Measurements from ENCODE around the gene NEK4. TPM values are rescaled to one million over a fixed set of nuclear protein-coding genes. Genes with fewer than 3 reads are reported as not detected.

Gene NEK4
- total RNA-seq, 1 experiment from 2014 or later = 40.5 TPM

GRCh38 chr3:52774901-52775864, 4.4 kb upstream of the NEK4 start:
- H3K27me3 Mint-ChIP-seq (ENCODE audit: insufficient read depth, unreplicated experiment) = no peaks in the 10 kb centered on the region
- H3K36me3 Mint-ChIP-seq (ENCODE audit: insufficient read depth, unreplicated experiment) = no peaks in the 10 kb centered on the region
- peaks cover 26% of the 10 kb centered on the region for H3K4me1 Mint-ChIP-seq (ENCODE audit: low read depth, unreplicated experiment)
- ChIA-PET POLR2A (no interaction called here), CTCF (interaction anchor here (1.0 to 1.7 kb wide), 2 partner anchors 10 to 17 kb away, joined by 6 to 7 read pairs; no protein-coding TSS in a partner anchor)
- H3K27ac Mint-ChIP-seq (ENCODE audit: unreplicated experiment) = peak overlapping the region; percentile 81
- H3K9me3 Mint-ChIP-seq (ENCODE audit: unreplicated experiment) = no peaks in the 10 kb centered on the region
- intact Hi-C loops (cut with micrococcal nuclease; ENCODE audit: unreplicated experiment) = no loop called here
- no TSS peak for BruUV-seq (replicated peaks)
- DNase-seq = peak; percentile 66 to 79
- Histone ChIP-seq H3K4me3 (ENCODE audit: low read depth, low read length) (no peak overlapping the region), H3K4me1 (peaks cover 26% of the 10 kb centered on the region), H3K9me3 (no peaks in the 10 kb centered on the region), H3K36me3 (ENCODE audit: control insufficient read depth, insufficient read depth, low read length) (no peaks in the 10 kb centered on the region), H3K27me3 (replicated peaks; ENCODE audit: control insufficient read depth, insufficient read depth, low read length) (no peaks in the 10 kb centered on the region)
- H3K4me3 Mint-ChIP-seq (ENCODE audit: unreplicated experiment) = peak overlapping the region; percentile 47
- no peak for TF ChIP-seq CTCF (IDR thresholded peaks at IDR 0.05; ENCODE audit: insufficient read depth in 1 of 2, low read depth in 1 of 2, low read length in 1 of 2, severe bottlenecking in 1 of 2, unreplicated experiment in 1 of 2)

- ChIA-PET CTCF (no interaction called here), POLR2A (no interaction called here)
- H3K4me3 ChIP-seq (ENCODE audit: low read depth, low read length) = no peak overlapping the region
- no TSS peak for BruUV-seq (replicated peaks)
- H3K27me3 ChIP-seq (replicated peaks; ENCODE audit: control insufficient read depth, insufficient read depth, low read length) = no peaks in the 10 kb centered on the region
- no peaks in the 10 kb centered on the region for H3K9me3 ChIP-seq
- no peaks in the 10 kb centered on the region for H3K36me3 Mint-ChIP-seq (ENCODE audit: insufficient read depth, unreplicated experiment)
- intact Hi-C loops (cut with micrococcal nuclease; ENCODE audit: unreplicated experiment) = no loop called here
- DNase-seq = no peak
- H3K27ac Mint-ChIP-seq (ENCODE audit: unreplicated experiment) = peak overlapping the region; percentile 52
- H3K4me3 Mint-ChIP-seq (ENCODE audit: unreplicated experiment) = no peak overlapping the region
- peaks cover 26% of the 10 kb centered on the region for H3K4me1 ChIP-seq
- H3K9me3 Mint-ChIP-seq (ENCODE audit: unreplicated experiment) = no peaks in the 10 kb centered on the region
- peaks cover 35% of the 10 kb centered on the region for H3K4me1 Mint-ChIP-seq (ENCODE audit: low read depth, unreplicated experiment)
- TF ChIP-seq CTCF (IDR thresholded peaks at IDR 0.05; ENCODE audit: insufficient read depth in 1 of 2, low read depth in 1 of 2, low read length in 1 of 2, severe bottlenecking in 1 of 2, unreplicated experiment in 1 of 2) = no peak
- H3K36me3 ChIP-seq (ENCODE audit: control insufficient read depth, insufficient read depth, low read length) = no peaks in the 10 kb centered on the region
- H3K27me3 Mint-ChIP-seq (ENCODE audit: insufficient read depth, unreplicated experiment) = no peaks in the 10 kb centered on the region
Observed at GRCh38 chr3:52774066-52774713, 3.5 kb upstream of the NEK4 start.

DNA sequence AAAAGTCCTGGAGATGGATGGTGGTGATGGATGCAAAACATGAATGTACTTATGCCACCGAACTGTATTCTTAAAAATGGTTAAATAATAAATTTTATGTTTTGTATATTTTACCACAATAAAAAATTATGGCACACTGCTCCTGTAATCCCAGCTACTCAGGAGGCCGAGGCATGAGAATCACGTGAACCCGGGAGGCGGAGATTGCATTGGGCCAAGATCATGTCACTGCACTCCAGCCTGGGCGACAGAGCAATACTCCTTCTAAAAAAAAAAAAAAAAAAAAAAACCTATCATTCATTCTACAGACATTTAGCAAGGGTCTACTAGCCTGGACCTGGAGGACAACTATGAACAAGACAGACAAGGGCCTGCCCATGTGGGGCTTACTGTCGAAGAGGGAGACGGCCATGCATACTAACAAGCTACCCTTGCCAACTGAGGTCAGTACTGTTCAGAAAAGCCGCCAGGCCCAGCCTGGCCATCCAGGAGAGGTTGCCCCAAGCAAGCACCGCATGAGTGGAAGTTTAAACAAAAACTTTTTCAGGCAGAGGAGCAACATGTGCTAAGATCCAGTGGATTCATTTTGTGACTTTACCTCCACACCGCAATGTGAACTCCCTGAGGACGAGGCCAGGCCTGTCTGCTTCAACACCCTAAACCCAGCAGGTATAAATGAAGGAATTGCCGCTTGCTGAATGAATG, 2.8 kb upstream of the NEK4 start:
- peaks cover 26% of the 10 kb centered on the region for H3K4me1 ChIP-seq
- TF ChIP-seq CTCF (IDR thresholded peaks at IDR 0.05; ENCODE audit: insufficient read depth in 1 of 2, low read depth in 1 of 2, low read length in 1 of 2, severe bottlenecking in 1 of 2, unreplicated experiment in 1 of 2) = no peak
- DNase-seq = no peak

More for the DNA sequence above, 2.8 kb upstream of the NEK4 start:
- H3K27me3 Mint-ChIP-seq (ENCODE audit: insufficient read depth, unreplicated experiment) = no peaks in the 10 kb centered on the region
- CTCF ChIA-PET = interaction anchor here (0.6 kb wide), 1 partner anchor 81 kb away, joined by 4 read pairs; no protein-coding TSS in a partner anchor
- H3K4me1 Mint-ChIP-seq (ENCODE audit: low read depth, unreplicated experiment) = peaks cover 35% of the 10 kb centered on the region
- no TSS peak for BruUV-seq (replicated peaks)
- peak overlapping the region; percentile 52 for H3K27ac Mint-ChIP-seq (ENCODE audit: unreplicated experiment)
- peaks cover 3% of the 10 kb centered on the region for H3K36me3 Mint-ChIP-seq (ENCODE audit: insufficient read depth, unreplicated experiment)
- H3K36me3 ChIP-seq (ENCODE audit: control insufficient read depth, insufficient read depth, low read length) = no peaks in the 10 kb centered on the region
- no peak overlapping the region for H3K4me3 Mint-ChIP-seq (ENCODE audit: unreplicated experiment)
- no peaks in the 10 kb centered on the region for H3K9me3 ChIP-seq
- no peaks in the 10 kb centered on the region for H3K9me3 Mint-ChIP-seq (ENCODE audit: unreplicated experiment)
- POLR2A ChIA-PET = no interaction called here
- H3K4me3 ChIP-seq (ENCODE audit: low read depth, low read length) = no peak overlapping the region
- intact Hi-C loops (cut with micrococcal nuclease; ENCODE audit: unreplicated experiment) = no loop called here
- H3K27me3 ChIP-seq (replicated peaks; ENCODE audit: control insufficient read depth, insufficient read depth, low read length) = no peaks in the 10 kb centered on the region

Measured in Caco-2 (cell line).